Astrocyte of the cerebellum (primary cell): ENCODE data around the gene MCM10.

ENCODE experiments used
- DNase-seq: peaks from one replicate; pipeline ENCODE4 v3.0.0-alpha.2; 2011; ENCODE audit warnings: low read depth
- H3K4me3 ChIP-seq: 2 replicates; pipeline ENCODE4 v1.5.1; 2011; ENCODE audit warnings: mild to moderate bottlenecking, low read depth, low read length, moderate library complexity
- in situ Hi-C: cut with HindIII; loops from 2 replicates; pipeline ENCODE4 v1.10.0; 2017; ENCODE audit warnings: low sequenced_read_pairs
- TF ChIP-seq, protein P1 (sequence below): IDR thresholded peaks from 2 replicates; pipeline ENCODE4 v1.5.1; 2012; ENCODE audit warnings: low read length, low read depth, moderate library complexity, mild to moderate bottlenecking; ENCODE audit errors: missing control alignments

Gene MCM10

DNA sequence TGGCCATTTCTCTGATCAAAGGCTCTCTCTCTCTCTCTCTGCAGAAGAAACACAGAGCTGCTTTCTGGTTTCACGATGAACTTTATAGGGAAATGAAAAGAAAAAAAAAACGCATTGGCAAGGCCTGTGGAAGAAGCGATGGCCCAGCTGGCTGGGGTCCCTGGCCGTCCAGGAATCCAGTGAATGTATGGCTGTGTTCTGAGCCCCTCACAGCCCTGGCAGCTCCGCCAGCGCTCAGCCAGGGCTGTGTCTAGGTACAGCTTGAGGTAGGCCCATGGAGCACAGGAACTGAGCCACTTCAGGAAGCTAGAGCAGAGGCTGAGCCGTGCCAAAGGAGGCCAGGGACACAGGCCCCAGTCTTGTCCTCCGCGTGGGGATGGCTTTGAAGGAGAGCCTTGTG lies 85.9 kb downstream of the MCM10 start:
- no peak overlapping the region for H3K4me3 ChIP-seq
- in situ Hi-C loops = no loop called here
- TF ChIP-seq, protein P1, sequence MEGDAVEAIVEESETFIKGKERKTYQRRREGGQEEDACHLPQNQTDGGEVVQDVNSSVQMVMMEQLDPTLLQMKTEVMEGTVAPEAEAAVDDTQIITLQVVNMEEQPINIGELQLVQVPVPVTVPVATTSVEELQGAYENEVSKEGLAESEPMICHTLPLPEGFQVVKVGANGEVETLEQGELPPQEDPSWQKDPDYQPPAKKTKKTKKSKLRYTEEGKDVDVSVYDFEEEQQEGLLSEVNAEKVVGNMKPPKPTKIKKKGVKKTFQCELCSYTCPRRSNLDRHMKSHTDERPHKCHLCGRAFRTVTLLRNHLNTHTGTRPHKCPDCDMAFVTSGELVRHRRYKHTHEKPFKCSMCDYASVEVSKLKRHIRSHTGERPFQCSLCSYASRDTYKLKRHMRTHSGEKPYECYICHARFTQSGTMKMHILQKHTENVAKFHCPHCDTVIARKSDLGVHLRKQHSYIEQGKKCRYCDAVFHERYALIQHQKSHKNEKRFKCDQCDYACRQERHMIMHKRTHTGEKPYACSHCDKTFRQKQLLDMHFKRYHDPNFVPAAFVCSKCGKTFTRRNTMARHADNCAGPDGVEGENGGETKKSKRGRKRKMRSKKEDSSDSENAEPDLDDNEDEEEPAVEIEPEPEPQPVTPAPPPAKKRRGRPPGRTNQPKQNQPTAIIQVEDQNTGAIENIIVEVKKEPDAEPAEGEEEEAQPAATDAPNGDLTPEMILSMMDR = no peak
- DNase-seq = no peak

DNA sequence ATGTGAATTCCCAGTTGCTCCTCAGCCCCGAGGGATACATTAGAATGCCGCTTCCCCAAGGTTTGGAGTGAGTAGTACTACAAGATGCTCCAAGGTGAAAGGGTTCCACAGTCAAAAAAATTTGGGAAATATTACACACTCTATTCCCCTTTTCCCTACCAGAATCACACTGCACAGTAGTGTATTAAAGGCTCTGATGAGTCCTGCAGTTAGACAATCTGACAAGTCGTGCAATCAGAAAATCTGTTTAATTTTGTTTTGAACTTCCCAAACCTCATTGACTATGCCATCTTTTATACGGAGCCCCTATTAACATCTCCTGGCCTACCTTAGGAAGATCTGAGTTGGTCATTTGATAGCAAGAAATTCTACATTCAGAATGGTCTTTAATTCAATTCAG lies 86.4 kb downstream of the MCM10 start:
- H3K4me3 ChIP-seq = no peak overlapping the region
- TF ChIP-seq, protein P1 = no peak
- in situ Hi-C loops = no loop called here
- DNase-seq = no peak

DNA sequence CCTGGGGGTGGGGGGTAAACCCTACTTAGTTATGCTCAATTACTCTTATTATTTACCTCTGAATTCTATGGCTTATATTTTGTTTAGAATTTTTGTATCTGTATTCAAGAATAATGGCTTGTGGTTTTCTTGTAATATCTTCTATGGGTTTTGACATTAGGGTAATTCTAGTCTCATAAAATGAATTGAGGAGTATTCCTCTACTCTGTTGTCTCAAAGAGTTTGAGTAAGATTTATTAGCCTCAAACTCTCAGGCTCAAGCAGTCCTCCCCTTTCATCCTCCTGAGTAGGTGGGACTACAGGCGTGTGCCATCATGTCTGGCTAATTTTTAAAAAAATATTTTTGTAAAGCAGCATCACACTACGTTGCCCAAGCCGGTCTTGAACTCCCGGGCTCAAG lies 92.4 kb downstream of the MCM10 start:
- in situ Hi-C loops = no loop called here
- TF ChIP-seq, protein P1 = no peak
- no peak for DNase-seq
- no peak overlapping the region for H3K4me3 ChIP-seq

DNA sequence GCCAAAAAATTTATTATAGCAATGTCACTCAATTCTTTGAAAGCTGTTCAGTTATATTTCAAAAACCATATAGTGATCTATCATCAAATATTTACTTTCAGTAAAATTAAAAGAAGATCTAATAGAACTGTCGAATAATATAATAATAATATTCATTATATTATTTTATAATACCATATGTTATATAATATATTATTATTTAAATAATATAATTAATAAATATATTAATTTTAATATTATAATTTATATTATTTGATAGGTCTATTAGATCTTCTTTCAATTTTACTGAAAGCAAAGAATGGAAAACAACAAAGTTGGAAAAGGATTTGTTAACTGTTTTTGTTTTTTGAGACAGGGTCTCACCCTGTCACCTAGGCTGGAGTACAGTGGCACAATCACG lies 95.3 kb downstream of the MCM10 start:
- TF ChIP-seq, protein P1 = no peak
- DNase-seq = no peak
- in situ Hi-C loops = no loop called here
- H3K4me3 ChIP-seq = no peak overlapping the region

DNA sequence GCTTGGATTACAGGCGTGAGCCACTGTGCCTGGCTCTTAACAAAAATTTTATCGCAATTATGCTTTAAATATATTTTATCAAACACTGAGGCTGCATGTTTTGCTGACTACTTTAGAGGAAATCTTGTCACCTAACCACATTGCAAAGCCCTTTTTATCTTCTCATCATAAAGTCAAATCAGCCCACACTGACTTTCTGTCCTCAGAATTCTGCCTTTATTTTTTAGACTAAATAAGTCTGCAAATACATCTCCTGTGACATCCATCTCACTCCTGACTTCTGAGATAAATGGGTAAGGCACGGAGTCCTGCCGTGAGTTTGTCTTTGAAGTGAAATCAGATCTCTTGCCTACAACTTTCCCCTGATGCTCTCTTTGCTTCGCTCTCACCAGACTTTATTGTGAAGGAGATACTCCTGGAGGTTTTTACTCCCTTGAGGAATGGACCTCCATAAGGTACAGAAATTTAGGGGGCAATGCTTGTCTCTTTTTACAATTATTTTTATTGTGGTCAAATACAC lies 96.3 kb downstream of the MCM10 start:
- H3K4me3 ChIP-seq = no peak overlapping the region
- in situ Hi-C loops = no loop called here
- DNase-seq = no peak
- TF ChIP-seq, protein P1 = no peak
